Uterine smooth muscle cell (primary cell): ENCODE measurements around the gene SAMMSON. TPM values are rescaled to one million over a fixed set of nuclear protein-coding genes. Genes with fewer than 3 reads are reported as not detected.

Experiments
- total RNA-seq: library from RNA; depleted of rRNA; stranded (reverse); fragments of >200 nt; gene quantifications from 2 replicates; pipeline ENCODE4 v1.2.3, GENCODE V29; 2014

Gene SAMMSON
- total RNA-seq: 0.11 and 0.25 TPM in 2 replicates

DNA sequence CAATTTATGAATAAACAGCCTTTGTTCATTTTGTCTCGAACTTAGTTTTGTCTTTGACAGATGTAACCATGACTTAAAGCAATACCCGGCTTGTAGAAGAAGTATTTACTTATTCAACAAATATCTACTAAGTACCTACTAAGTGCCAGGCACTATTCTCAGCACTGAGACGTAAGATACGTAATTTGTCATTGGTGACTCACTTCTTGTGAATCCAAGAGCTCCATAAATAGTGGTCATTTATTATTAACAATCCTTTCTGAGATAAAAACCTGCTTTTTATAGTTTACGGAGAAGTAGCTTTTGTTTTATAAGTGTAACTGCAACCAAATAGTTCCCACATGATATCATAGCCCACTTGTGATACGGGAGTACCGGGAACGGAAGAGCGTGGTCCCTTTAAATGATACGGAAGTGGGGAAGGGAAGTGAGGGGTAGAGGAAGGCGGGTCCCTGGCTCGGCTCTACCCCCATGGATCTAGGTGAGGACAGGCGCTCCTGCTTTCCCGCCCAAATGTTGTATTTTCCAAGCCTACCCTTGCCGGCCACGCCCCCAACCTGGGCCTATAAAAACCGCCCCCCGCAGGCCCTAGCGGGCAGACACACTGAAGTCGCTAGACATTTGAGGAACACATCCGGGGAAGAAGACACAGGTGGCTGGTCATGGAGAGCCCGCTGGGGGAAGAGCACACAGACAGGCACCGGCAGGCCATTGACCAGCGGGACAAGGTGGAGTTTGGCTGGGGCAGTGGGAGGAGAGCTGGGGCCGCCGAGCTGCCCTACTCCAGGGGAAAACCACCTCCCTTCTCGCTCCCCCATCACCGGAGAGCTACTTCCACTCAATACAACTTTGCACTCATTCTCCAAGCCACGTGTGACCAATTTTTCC lies at the start of gene SAMMSON:
TSS of gene SAMMSON (plus strand) at position 594 of the 888 bp plus-strand sequence.

